HCT116 (cell line): Measurements from ENCODE around the gene THSD4. TPM values are rescaled to one million over a fixed set of nuclear protein-coding genes. Genes with fewer than 3 reads are reported as not detected.

Experiments used
- ATAC-seq: fragments of 200-7000 bp; cut with Tn5 transposase; 2 replicates; pipeline ENCODE4 v1.9.1; 2020; ENCODE audit warnings: mild to moderate bottlenecking, moderate library complexity
- BruUV-seq: library from RNA; stranded (reverse); fragments of 400-500 nt; replicated peaks from 2 replicates; lab custom pipeline; 2021; lab: Mats Ljungman, UMichigan
- CTCF ChIA-PET: fragments of 300-600 bp; sonication (Branson Sonifier 250); formaldehyde crosslinking; loops from one replicate; lab custom pipeline; 2021; ENCODE audit warnings: antibody characterized with exemption; lab: Charles Lee
- POLR2A ChIA-PET: fragments of 300-600, 350-600 bp; sonication (Branson Sonifier 250); formaldehyde crosslinking; loops from one replicate; lab custom pipeline; 2021; ENCODE audit warnings: antibody characterized with exemption; lab: Charles Lee
- RAD21 ChIA-PET, 2 experiments: fragments of 300-600 bp; sonication (Branson Sonifier 250); formaldehyde crosslinking; loops; one replicate each; lab custom pipeline; 2023; ENCODE audit warnings: low total read pairs in 2 of 2; ENCODE audit not compliant: uncharacterized antibody in 2 of 2, unreplicated experiment in 2 of 2, low non-redundant PET in 1 of 2; lab: Charles Lee
- DNase-seq: peaks from one replicate; pipeline ENCODE4 v3.0.0-alpha.2; 2010; ENCODE audit warnings: low read depth, low spot score
- H2AFZ ChIP-seq: fragments of 200-600 bp; shearing (Covaris generic), sonication (generic); 2 replicates; pipeline ENCODE4 v1.6.1; 2017; ENCODE audit warnings: low read depth, mixed run types, mixed read lengths, antibody characterized with exemption, low read length; ENCODE audit not compliant: poor library complexity, severe bottlenecking
- H3K27ac ChIP-seq: 2 replicates; pipeline ENCODE4 v1.5.1; 2012; ENCODE audit warnings: low read depth, low read length
- H3K27me3 ChIP-seq: fragments of 200-600 bp; sonication (generic); 2 replicates; pipeline ENCODE4 v1.6.1; 2016; ENCODE audit warnings: mixed run types, low read length, mixed read lengths; ENCODE audit not compliant: insufficient read depth
- H3K36me3 ChIP-seq, 2 experiments: fragments of 200-500 bp in 1 of 2; fragments of 200-600 bp in 1 of 2; sonication (Bioruptor generic) in 1 of 2; sonication (generic) in 1 of 2; 2 replicates each; pipeline versions ENCODE4 v1.5.1 to v1.6.1; 2014 to 2016; ENCODE audit warnings: low read length in 2 of 2, inconsistent platforms in 1 of 2, mixed read lengths in 1 of 2, mixed run types in 1 of 2; ENCODE audit not compliant: insufficient read depth in 2 of 2, control insufficient read depth in 1 of 2
- H3K4me1 ChIP-seq, 2 experiments: fragments of 200-600 bp in 1 of 2; sonication (generic) in 1 of 2; 2 replicates each; pipeline versions ENCODE4 v1.5.1 to v1.6.1; 2012 to 2017; ENCODE audit warnings: low read length in 2 of 2, inconsistent platforms in 1 of 2, mild to moderate bottlenecking in 1 of 2, mixed read lengths in 1 of 2, mixed run types in 1 of 2, moderate library complexity in 1 of 2; ENCODE audit not compliant: insufficient read depth in 2 of 2, control insufficient read depth in 1 of 2
- H3K4me2 ChIP-seq: fragments of 200-600 bp; sonication (generic); 2 replicates; pipeline ENCODE4 v1.6.1; 2017; ENCODE audit warnings: mixed run types, low read length, mixed read lengths
- H3K4me3 ChIP-seq, 2 experiments: fragments of 200-600 bp in 1 of 2; sonication (generic) in 1 of 2; replicated peaks in 1 of 2; 2 replicates each; pipeline ENCODE4 v1.5.1; 2011 to 2016; ENCODE audit warnings: low read length in 2 of 2, control low read depth in 1 of 2, low read depth in 1 of 2, mild to moderate bottlenecking in 1 of 2, mixed read lengths in 1 of 2, mixed run types in 1 of 2
- H3K79me2 ChIP-seq: fragments of 200-600 bp; sonication (generic); 2 replicates; pipeline ENCODE4 v1.6.1; 2017; ENCODE audit warnings: mild to moderate bottlenecking, mixed run types, low read length, moderate library complexity, mixed read lengths; ENCODE audit not compliant: insufficient read depth
- H3K9ac ChIP-seq: fragments of 200-600 bp; sonication (generic); 2 replicates; pipeline ENCODE4 v1.6.1; 2016; ENCODE audit warnings: low read length, mixed read lengths
- H3K9me2 ChIP-seq: fragments of 200-600 bp; sonication (generic), shearing (Covaris generic); 2 replicates; pipeline ENCODE4 v1.6.1; 2017; ENCODE audit warnings: mixed run types, mild to moderate bottlenecking, moderate library complexity; ENCODE audit not compliant: insufficient read depth
- H3K9me3 ChIP-seq, 2 experiments: fragments of 200-500 bp in 1 of 2; fragments of 200-600 bp in 1 of 2; sonication (Bioruptor generic) in 1 of 2; sonication (generic) in 1 of 2; 2 replicates each; pipeline ENCODE4 v1.6.1; 2014 to 2017; ENCODE audit warnings: low read length in 2 of 2, mixed read lengths in 2 of 2, inconsistent platforms in 1 of 2, low read depth in 1 of 2, mild to moderate bottlenecking in 1 of 2, mixed run types in 1 of 2, moderate library complexity in 1 of 2; ENCODE audit not compliant: control insufficient read depth in 1 of 2, insufficient read depth in 1 of 2
- H4K20me1 ChIP-seq: fragments of 200-600 bp; sonication (generic), shearing (Covaris generic); 2 replicates; pipeline ENCODE4 v1.6.1; 2017; ENCODE audit warnings: mixed run types, mild to moderate bottlenecking, moderate library complexity; ENCODE audit not compliant: insufficient read depth
- ATF3 ChIP-seq: IDR thresholded peaks from 2 replicates; pipeline ENCODE4 v1.6.1; 2012
- CBX3 ChIP-seq: IDR thresholded peaks from 2 replicates; pipeline ENCODE4 v1.6.1; 2012; ENCODE audit warnings: low read depth
- CEBPB ChIP-seq: IDR thresholded peaks from 2 replicates; pipeline ENCODE4 v1.6.1; 2012; ENCODE audit warnings: low read depth
- CTCF ChIP-seq, 3 experiments: fragments of 200-600 bp in 1 of 3; sonication (generic) in 1 of 3; IDR thresholded peaks in 2 of 3; conservative IDR thresholded peaks in 1 of 3; 2 replicates each; pipeline ENCODE4 v1.5.1; 2012 to 2017; ENCODE audit warnings: low read depth in 2 of 3, low read length in 2 of 3, antibody characterized with exemption in 1 of 3, borderline replicate concordance in 1 of 3, control low read depth in 1 of 3, mild to moderate bottlenecking in 1 of 3, mixed read lengths in 1 of 3, mixed run types in 1 of 3, moderate library complexity in 1 of 3; ENCODE audit not compliant: insufficient read depth in 1 of 3
- EGR1 ChIP-seq: IDR thresholded peaks from 2 replicates; pipeline ENCODE4 v1.6.1; 2012; ENCODE audit warnings: low read depth
- EZH2 ChIP-seq: fragments of 200-600 bp; sonication (generic); IDR thresholded peaks from 2 replicates; pipeline ENCODE4 v1.6.1; 2017; ENCODE audit warnings: antibody characterized with exemption, mixed run types
- EZH2phosphoT487 ChIP-seq: fragments of 200-600 bp; IDR thresholded peaks from 2 replicates; pipeline ENCODE4 v1.6.1; 2018; ENCODE audit warnings: antibody characterized with exemption, borderline replicate concordance
- JUND ChIP-seq: IDR thresholded peaks from 2 replicates; pipeline ENCODE4 v1.6.1; 2012
- MAX ChIP-seq: IDR thresholded peaks from 2 replicates; pipeline ENCODE4 v1.6.1; 2012
- POLR2AphosphoS5 ChIP-seq: IDR thresholded peaks from 2 replicates; pipeline ENCODE4 v1.6.1; 2011; ENCODE audit warnings: mild to moderate bottlenecking, low read depth, low read length, moderate library complexity
- RAD21 ChIP-seq: IDR thresholded peaks from 2 replicates; pipeline ENCODE4 v1.6.1; 2012; ENCODE audit warnings: low read depth, mild to moderate bottlenecking
- REST ChIP-seq: IDR thresholded peaks from 2 replicates; pipeline ENCODE4 v1.6.1; 2012; ENCODE audit warnings: low read depth
- SIN3A ChIP-seq: IDR thresholded peaks from 2 replicates; pipeline ENCODE4 v1.6.1; 2012; ENCODE audit warnings: low read depth
- SRF ChIP-seq: IDR thresholded peaks from 2 replicates; pipeline ENCODE4 v1.6.1; 2012; ENCODE audit warnings: low read depth
- TCF7L2 ChIP-seq: IDR thresholded peaks from 2 replicates; pipeline ENCODE4 v1.7.0; 2011; ENCODE audit warnings: borderline replicate concordance, inconsistent platforms; ENCODE audit not compliant: insufficient read depth, insufficient read length; ENCODE audit errors: extremely low read depth
- YY1 ChIP-seq: IDR thresholded peaks from 2 replicates; pipeline ENCODE4 v1.6.1; 2011; ENCODE audit warnings: low read length, low read depth, moderate library complexity, mild to moderate bottlenecking; ENCODE audit not compliant: insufficient replicate concordance; ENCODE audit errors: extremely low read depth
- ZBTB33 ChIP-seq: IDR thresholded peaks from 2 replicates; pipeline ENCODE4 v1.6.1; 2011; ENCODE audit warnings: mild to moderate bottlenecking, low read length, moderate library complexity; ENCODE audit not compliant: insufficient replicate concordance; ENCODE audit errors: extremely low read depth
- ZFX ChIP-seq: fragments of 450-650 bp; IDR thresholded peaks from 2 replicates; pipeline ENCODE4 v1.6.1; 2017
- intact Hi-C: fragments of 100-400 bp; cut with micrococcal nuclease; formaldehyde crosslinking; loops from 2 replicates; pipeline ENCODE4 v1.10.0; 2022
- total RNA-seq: library from RNA; stranded (reverse); gene quantifications from one replicate; pipeline ENCODE4 v1.2.1, GENCODE V29; 2021; ENCODE audit not compliant: unreplicated experiment

Gene THSD4
- total RNA-seq, 1 experiment from 2014 or later: 30.5 TPM

- Histone ChIP-seq H2AFZ (no peak overlapping the region), H3K9me3 (no peaks in the 10 kb centered on the region), H3K27ac (no peak overlapping the region), H3K36me3 (no peaks in the 10 kb centered on the region), H3K9me2 (no peaks in the 10 kb centered on the region), H4K20me1 (no peaks in the 10 kb centered on the region), H3K4me2 (no peak overlapping the region), H3K9ac (no peak overlapping the region), H3K27me3 (no peaks in the 10 kb centered on the region), H3K4me3 (no peak overlapping the region), H3K4me1 (no peaks in the 10 kb centered on the region), H3K79me2 (no peaks in the 10 kb centered on the region)
- BruUV-seq: no TSS peak
- intact Hi-C loops: no loop called here
- TF ChIP-seq SIN3A (no peak), EZH2 (no peak), CTCF (IDR thresholded peaks at IDR 0.05 in 2 of 3, conservative IDR thresholded peaks at IDR 0.05 in 1 of 3; ENCODE audit: borderline replicate concordance in 1 of 3, insufficient read depth in 1 of 3, low read depth in 2 of 3, low read length in 2 of 3) (no peak), POLR2AphosphoS5 (no peak), TCF7L2 (no peak), ZFX (no peak), EZH2phosphoT487 (no peak), JUND (no peak), RAD21 (no peak), REST (no peak), ZBTB33 (no peak), CEBPB (no peak), EGR1 (no peak), MAX (no peak), CBX3 (no peak), YY1 (no peak), SRF (no peak), ATF3 (no peak)
- ATAC-seq (no peak), DNase-seq (no peak)
- ChIA-PET POLR2A (no interaction called here), RAD21 (no interaction called here), CTCF (no interaction called here)
Observed at GRCh38 chr15:71629781-71630474, 514.7 kb downstream of the THSD4 start.
